ENCODE measurements around the gene CPN2.
A peak's percentile ranks its signal among the peaks of the same experiment; 100 is the strongest.

CPN2 gene, protein sequence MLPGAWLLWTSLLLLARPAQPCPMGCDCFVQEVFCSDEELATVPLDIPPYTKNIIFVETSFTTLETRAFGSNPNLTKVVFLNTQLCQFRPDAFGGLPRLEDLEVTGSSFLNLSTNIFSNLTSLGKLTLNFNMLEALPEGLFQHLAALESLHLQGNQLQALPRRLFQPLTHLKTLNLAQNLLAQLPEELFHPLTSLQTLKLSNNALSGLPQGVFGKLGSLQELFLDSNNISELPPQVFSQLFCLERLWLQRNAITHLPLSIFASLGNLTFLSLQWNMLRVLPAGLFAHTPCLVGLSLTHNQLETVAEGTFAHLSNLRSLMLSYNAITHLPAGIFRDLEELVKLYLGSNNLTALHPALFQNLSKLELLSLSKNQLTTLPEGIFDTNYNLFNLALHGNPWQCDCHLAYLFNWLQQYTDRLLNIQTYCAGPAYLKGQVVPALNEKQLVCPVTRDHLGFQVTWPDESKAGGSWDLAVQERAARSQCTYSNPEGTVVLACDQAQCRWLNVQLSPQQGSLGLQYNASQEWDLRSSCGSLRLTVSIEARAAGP

DNA sequence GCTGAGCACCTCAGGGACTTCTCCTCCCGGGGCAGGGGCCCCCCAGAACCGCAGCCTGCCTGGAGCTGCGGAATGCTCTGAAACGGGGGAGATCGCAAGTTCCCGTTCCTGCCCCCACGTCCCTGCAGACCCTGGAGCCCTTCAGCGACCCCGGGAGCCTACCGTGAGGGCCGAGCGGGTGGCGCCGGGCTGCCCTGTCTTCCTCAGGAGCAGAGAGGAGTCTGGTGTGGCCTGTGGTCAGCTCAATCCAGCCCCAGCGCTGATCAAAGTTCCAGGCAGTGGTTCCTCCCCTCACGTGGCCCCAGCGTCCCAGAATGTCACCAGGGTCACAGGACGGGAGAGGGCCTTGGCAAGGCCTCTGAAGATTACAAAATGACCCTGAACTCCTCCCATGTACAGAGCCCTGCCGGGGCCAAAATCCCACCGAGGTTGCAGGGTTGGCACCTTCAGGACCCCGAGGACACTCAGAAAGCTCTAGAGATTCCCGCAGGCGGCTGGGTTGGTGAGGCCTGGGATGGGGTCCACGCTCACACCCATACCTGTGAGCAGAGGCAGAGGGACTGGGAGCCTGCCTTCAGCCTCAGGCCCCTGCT lies at the start of gene CPN2:
TSS of gene CPN2 (minus strand) at position 249 of the 593 bp plus-strand sequence. CDS start 8,626 bp downstream, outside the sequence.
- ATAC-seq, result no peak
- no peak within 1 kb of the TSS for H3K27ac Mint-ChIP-seq
- H3K9me3 Mint-ChIP-seq, result no peaks in the 10 kb centered on the region
- no peaks in the 10 kb centered on the region for H3K36me3 Mint-ChIP-seq
- H3K4me1 Mint-ChIP-seq, result no peaks in the 10 kb centered on the region
- no peak within 1 kb of the TSS for H3K4me3 Mint-ChIP-seq
- peaks cover 7% of the 10 kb centered on the region for H3K27me3 Mint-ChIP-seq

DNA sequence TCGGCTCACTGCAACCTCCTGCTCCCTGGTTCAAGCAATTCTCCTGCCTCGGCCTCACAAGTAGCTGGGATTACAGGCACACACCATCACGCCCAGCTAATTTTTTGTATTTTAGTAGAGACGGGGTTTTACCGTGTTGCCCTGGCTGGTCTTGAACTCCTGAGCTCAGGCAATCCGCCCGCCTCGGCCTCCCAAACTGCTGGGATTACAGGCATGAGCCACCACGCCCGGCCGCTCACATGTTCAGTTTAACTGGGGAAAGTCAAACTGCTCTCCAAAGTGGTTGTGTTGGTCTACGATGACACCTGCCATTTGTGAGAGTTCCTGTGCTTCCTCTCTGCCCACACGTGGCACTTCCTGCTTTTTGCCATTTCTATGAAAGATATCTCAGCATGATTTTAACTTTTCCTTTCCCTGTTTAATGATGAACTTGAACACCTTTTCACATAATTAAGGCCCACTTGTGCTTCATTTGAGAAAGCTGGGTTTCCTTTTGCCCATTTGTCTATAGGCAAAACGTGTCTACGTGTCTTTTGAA lies 48.8 kb upstream of the CPN2 start:
- H3K27me3 Mint-ChIP-seq, result peaks cover 50% of the 10 kb centered on the region
- no peak overlapping the region for H3K4me3 Mint-ChIP-seq
- no peak overlapping the region for H3K27ac Mint-ChIP-seq
- H3K4me1 Mint-ChIP-seq, result peaks cover 41% of the 10 kb centered on the region
- no peak for ATAC-seq
- peaks cover 2% of the 10 kb centered on the region for H3K9me3 Mint-ChIP-seq
- H3K36me3 Mint-ChIP-seq, result peaks cover 6% of the 10 kb centered on the region

DNA sequence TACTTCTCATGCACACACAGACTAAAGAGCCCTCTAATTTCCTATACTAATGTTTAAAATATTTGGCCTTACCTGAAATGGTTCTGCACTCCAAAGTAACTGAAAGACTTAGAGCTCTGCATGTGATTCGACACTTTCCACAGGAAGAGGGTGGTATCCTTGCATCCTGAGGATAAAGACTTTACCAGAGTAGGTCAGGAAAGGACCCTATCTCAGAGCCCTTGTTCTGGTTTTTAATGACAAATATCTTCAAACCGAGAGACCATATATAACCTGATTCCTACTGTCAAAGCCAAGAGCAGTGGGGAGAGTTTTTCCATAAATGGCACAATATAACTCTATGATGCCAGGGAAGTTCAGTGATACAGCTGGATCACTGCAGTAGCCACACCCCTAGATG lies 48.0 kb upstream of the CPN2 start, which contains the start of gene GP5:
TSS of gene GP5 (minus strand) at position 101 of the 400 bp plus-strand sequence. CDS start 984 bp downstream, outside the sequence.
- no peak for ATAC-seq
- Mint-ChIP-seq H3K9me3 (peaks cover 2% of the 10 kb centered on the region), H3K27me3 (peaks cover 56% of the 10 kb centered on the region), H3K36me3 (no peaks in the 10 kb centered on the region), H3K4me3 (peak within 1 kb of the TSS; percentile 66), H3K4me1 (peaks cover 41% of the 10 kb centered on the region), H3K27ac (no peak within 1 kb of the TSS)

DNA sequence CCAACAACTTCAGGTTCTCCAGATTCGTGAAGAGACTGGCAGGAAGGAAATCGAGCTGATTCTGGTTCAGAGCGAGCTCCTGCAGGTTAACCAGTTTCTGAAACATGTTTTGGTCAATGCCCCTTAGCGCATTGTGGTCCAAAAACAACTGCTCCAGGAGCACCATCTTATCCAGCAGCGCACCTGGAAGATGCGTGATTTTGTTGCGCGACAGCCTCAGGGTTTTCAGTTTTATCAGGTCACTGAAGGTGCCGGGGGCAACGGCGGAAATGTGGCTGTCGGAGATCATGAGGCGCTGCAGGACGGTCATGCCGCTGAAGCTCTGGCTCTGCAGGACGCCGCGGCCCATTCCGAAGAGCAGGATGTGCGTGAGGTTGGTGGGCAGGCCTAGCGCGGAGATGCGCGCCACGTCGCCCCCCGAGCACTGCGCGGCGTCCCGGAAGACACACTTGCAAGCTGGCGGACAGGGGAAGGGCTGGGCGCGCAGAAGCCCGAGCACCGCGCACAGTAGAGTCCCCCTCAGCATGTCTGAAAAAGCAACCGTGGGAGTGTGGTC lies 46.7 kb upstream of the CPN2 start:
- peak overlapping the region; percentile 66 for H3K4me3 Mint-ChIP-seq
- H3K4me1 Mint-ChIP-seq, result peaks cover 41% of the 10 kb centered on the region
- peaks cover 56% of the 10 kb centered on the region for H3K27me3 Mint-ChIP-seq
- ATAC-seq, result peak; percentile 17
- H3K27ac Mint-ChIP-seq, result no peak overlapping the region
- peaks cover 2% of the 10 kb centered on the region for H3K9me3 Mint-ChIP-seq
- no peaks in the 10 kb centered on the region for H3K36me3 Mint-ChIP-seq

DNA sequence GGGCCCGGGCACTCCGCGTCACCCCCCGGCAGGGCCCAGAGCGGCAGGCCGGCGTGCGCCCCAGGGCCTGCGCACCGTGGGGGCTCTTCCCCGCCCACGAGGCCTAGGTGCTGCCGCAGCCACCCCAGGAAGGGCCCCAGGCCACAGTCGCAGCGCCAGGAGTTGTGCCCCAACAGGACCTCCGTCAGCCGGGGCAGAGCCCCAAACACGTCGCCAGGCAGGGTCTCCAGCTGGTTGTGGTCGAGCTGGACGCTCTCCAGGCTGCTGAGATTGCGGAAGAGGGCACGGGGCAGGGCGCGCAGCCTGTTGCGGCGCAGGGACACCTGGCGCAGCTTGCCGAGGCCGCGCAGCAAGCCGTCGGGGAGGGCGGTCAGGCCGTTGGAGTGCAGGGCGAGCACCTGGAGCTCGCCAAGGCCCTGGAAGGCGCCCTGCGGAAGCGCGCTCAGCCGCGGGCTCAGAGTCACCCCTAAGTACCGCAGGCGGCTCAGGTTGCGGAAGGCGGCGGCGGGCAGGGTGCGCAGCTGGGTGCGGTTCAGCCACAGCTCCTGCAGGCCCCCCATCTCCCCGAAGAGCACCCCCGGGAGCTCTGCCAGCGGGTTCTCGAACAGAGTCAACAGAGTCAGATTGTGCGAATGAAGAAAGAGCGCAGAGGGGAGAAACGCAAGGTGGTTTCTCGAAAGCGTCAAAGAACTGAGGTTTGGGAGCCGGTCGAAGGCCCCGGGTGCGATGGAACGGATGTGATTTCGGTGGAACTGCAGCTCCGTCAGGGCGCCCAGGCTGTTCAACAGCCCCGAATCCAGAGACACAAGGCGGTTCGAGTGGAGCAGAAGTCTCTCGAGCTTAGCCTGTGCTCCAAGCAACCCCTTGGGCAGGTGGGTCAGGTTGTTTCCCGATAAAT lies 46.0 kb upstream of the CPN2 start:
- H3K4me1 Mint-ChIP-seq, result peaks cover 41% of the 10 kb centered on the region
- H3K27ac Mint-ChIP-seq, result no peak overlapping the region
- H3K4me3 Mint-ChIP-seq, result peak overlapping the region; percentile 66
- peak; percentile 53 for ATAC-seq
- no peaks in the 10 kb centered on the region for H3K36me3 Mint-ChIP-seq
- peaks cover 56% of the 10 kb centered on the region for H3K27me3 Mint-ChIP-seq
- peaks cover 2% of the 10 kb centered on the region for H3K9me3 Mint-ChIP-seq

DNA sequence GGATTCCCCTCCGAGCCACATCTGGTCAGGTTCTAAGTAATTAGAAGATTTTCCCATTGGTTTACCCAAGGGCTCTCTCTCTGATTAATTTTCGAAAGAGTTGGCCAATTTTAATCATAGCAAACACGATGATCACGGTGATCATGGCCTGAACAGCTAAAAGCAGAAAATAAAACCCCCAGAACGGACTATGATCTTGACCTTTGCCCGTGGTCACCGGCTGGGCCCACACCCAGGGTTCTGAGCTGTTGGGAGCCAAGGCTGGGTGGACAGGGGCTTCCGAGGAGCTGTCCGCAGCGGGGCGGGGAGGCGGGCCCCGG lies 45.4 kb upstream of the CPN2 start:
- H3K36me3 Mint-ChIP-seq, result no peaks in the 10 kb centered on the region
- H3K27me3 Mint-ChIP-seq, result peaks cover 56% of the 10 kb centered on the region
- peak overlapping the region; percentile 60 for H3K4me3 Mint-ChIP-seq
- peaks cover 41% of the 10 kb centered on the region for H3K4me1 Mint-ChIP-seq
- H3K9me3 Mint-ChIP-seq, result peaks cover 2% of the 10 kb centered on the region
- ATAC-seq, result no peak
- H3K27ac Mint-ChIP-seq, result no peak overlapping the region

DNA sequence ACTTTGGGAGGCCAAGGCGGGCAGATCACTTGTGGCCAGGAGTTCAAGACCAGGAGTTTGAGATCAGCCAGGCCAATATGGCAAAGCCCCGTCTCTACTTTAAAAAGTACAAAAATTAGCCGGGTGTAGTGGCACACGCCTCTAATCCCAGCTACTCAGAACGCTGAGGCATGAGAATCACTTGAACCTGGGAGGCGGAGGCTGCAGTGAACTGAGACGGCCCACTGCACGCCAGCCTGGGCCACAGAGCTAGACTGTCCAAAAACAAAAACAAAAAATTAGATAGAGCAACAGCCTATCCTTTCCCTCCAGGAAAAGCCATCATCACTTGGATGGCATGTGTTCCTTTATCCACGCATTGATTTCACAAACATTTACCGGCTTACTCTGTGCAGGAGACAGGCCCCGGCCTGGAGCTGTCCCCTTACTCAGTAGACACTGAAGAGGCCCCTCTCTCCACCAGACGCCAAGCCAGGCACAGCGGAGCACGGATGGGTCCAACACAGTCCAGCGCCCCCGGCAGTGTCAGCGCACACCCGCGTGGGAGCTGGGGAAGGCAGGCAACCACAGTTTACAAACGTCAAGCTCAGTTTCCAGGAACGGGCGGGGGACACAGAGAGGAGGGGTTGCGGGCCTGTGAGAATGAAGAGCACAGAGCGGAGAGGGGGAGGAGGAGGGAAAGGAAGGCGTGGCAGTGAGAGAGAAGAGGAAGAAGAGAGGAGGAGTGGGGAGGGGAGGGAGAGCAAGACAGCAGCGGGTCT lies 44.8 kb upstream of the CPN2 start:
- Mint-ChIP-seq H3K9me3 (peaks cover 4% of the 10 kb centered on the region), H3K36me3 (no peaks in the 10 kb centered on the region), H3K27ac (no peak overlapping the region), H3K27me3 (peaks cover 57% of the 10 kb centered on the region), H3K4me1 (peaks cover 41% of the 10 kb centered on the region), H3K4me3 (peak overlapping the region; percentile 60)
- ATAC-seq, result peak; percentile 46

DNA sequence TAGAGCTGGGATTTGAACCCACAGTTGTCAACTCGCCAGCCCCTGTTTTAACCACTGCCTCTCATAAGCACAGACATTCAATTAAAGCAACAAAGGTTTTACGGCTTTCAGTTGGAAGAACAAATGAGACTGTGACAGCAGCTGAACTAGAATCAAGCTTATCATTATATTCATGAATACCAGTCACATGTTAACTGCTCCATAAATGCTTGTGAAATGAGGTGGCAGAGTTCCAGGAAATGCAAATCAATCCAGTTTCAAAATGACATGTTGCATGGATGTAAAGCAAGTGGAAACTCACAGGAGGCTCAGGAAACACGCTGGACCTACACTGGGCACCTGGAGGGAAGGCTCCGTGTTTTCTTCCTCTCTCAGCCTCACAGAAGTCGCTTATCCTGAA lies 44.1 kb upstream of the CPN2 start:
- peaks cover 40% of the 10 kb centered on the region for H3K4me1 Mint-ChIP-seq
- H3K4me3 Mint-ChIP-seq, result no peak overlapping the region
- H3K27me3 Mint-ChIP-seq, result peaks cover 62% of the 10 kb centered on the region
- H3K9me3 Mint-ChIP-seq, result peaks cover 10% of the 10 kb centered on the region
- no peak for ATAC-seq
- H3K27ac Mint-ChIP-seq, result no peak overlapping the region
- H3K36me3 Mint-ChIP-seq, result no peaks in the 10 kb centered on the region

DNA sequence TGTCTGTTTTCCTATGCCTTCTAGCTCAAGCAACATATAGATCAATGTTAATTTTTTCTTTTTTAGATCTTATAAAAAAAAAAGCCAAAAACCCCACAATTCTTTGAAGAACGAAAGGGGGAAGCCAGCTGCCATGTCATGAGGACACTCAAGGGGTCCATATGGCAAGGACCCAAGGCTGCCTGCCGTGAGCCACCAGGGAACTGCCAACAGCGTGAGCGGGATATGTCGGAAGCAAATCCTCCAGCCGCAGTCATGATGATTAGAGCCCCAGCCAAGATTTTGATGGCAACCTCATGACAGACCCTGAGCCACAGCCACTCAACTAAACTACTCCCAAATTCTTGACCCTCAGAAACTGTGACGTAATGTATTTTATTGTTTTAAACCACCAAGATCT lies 41.4 kb upstream of the CPN2 start:
- H3K4me3 Mint-ChIP-seq, result no peak overlapping the region
- no peak overlapping the region for H3K27ac Mint-ChIP-seq
- peaks cover 41% of the 10 kb centered on the region for H3K27me3 Mint-ChIP-seq
- H3K36me3 Mint-ChIP-seq, result no peaks in the 10 kb centered on the region
- peaks cover 22% of the 10 kb centered on the region for H3K4me1 Mint-ChIP-seq
- peaks cover 8% of the 10 kb centered on the region for H3K9me3 Mint-ChIP-seq
- ATAC-seq, result no peak

DNA sequence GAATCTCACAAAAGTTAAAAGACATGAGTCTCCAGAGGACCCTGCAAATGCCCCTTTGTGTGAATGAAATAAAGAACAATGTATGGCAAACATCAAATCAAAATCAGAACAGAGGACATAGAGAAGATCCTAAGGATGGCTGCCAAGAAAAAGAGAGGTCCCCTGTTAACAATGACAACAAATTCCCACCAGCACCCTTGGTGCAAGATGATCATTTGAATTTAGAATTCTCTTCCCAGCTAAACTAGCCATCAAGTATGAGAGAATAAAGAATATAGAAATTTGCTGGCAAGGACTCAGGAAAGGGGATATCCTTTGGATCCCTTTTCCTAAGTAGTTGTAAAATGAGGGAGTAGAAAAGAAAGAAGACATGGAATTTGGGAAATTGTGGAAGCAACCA lies 39.7 kb upstream of the CPN2 start:
- no peak overlapping the region for H3K4me3 Mint-ChIP-seq
- H3K27me3 Mint-ChIP-seq, result peaks cover 25% of the 10 kb centered on the region
- H3K9me3 Mint-ChIP-seq, result peaks cover 8% of the 10 kb centered on the region
- H3K4me1 Mint-ChIP-seq, result peaks cover 6% of the 10 kb centered on the region
- no peak overlapping the region for H3K27ac Mint-ChIP-seq
- H3K36me3 Mint-ChIP-seq, result no peaks in the 10 kb centered on the region
- no peak for ATAC-seq

DNA sequence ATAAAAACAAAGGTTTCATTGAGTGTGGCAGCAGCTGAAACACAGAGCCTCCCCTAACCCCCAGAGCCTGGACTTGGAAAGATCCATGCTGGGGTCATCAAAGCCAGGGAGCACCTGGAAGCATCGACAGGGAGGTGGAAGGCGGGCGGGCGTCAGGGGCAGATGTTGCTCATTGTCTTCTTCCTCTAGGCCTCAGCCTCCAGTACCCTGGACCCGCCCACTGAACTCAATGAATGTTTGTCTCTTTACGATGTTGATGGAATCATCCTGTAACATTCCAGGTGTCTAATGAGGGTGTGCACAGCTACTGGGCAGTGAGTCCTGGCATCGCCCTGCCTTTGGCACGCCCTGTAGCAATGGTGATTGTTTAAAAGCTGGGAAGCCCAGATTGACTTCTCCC lies 38.1 kb upstream of the CPN2 start:
- no peak overlapping the region for H3K4me3 Mint-ChIP-seq
- peaks cover 20% of the 10 kb centered on the region for H3K27me3 Mint-ChIP-seq
- no peaks in the 10 kb centered on the region for H3K4me1 Mint-ChIP-seq
- H3K27ac Mint-ChIP-seq, result no peak overlapping the region
- H3K36me3 Mint-ChIP-seq, result no peaks in the 10 kb centered on the region
- ATAC-seq, result no peak
- peaks cover 8% of the 10 kb centered on the region for H3K9me3 Mint-ChIP-seq

DNA sequence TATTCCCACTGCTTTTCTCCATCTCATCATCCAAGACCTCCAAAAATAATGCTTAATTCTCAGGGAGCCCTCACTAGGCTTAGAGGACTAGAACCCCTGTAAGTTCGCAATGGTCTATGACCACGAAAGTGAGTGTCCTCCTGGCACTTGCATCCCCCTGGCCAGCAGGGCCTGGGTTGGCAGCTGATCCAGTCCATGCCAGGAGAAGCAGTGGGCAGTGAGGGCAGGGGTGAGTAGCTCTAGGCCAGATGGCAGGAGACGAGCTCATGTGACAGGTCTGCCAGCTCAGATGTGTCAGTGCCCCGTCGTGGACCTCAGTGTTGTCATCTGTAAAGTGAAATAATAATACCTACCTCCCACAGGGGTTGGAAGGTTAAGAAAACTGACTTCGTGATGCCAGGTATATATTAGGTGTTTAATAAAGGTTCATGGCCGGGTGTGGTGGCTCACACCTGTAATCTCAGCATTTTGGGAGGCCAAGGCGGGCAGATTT lies 36.8 kb upstream of the CPN2 start:
- ATAC-seq, result no peak
- Mint-ChIP-seq H3K27me3 (peaks cover 31% of the 10 kb centered on the region), H3K4me1 (no peaks in the 10 kb centered on the region), H3K27ac (no peak overlapping the region), H3K4me3 (no peak overlapping the region), H3K9me3 (peaks cover 8% of the 10 kb centered on the region), H3K36me3 (no peaks in the 10 kb centered on the region)

DNA sequence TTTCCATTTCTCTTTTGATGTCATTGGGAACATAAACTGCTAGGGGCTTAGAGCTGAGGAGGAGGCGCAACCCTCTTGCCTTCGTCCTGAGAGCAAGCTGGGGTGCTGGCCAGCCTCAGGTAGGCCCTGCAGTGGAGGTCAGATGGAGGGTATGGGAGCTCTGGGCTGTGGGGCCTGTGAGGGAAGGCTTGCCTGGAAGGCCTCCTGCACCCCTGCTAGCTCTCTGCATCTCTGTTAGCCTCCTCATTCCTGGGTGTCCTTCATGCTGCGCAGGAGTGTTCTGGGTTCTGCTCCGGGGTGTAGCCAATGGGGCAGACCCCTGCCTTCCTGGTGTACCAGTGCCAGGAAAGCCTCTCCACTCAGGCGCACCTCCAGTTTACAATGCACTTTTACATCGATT lies 36.1 kb upstream of the CPN2 start:
- H3K4me3 Mint-ChIP-seq, result no peak overlapping the region
- H3K27me3 Mint-ChIP-seq, result peaks cover 31% of the 10 kb centered on the region
- no peaks in the 10 kb centered on the region for H3K36me3 Mint-ChIP-seq
- peaks cover 8% of the 10 kb centered on the region for H3K9me3 Mint-ChIP-seq
- no peak for ATAC-seq
- no peaks in the 10 kb centered on the region for H3K4me1 Mint-ChIP-seq
- H3K27ac Mint-ChIP-seq, result no peak overlapping the region

DNA sequence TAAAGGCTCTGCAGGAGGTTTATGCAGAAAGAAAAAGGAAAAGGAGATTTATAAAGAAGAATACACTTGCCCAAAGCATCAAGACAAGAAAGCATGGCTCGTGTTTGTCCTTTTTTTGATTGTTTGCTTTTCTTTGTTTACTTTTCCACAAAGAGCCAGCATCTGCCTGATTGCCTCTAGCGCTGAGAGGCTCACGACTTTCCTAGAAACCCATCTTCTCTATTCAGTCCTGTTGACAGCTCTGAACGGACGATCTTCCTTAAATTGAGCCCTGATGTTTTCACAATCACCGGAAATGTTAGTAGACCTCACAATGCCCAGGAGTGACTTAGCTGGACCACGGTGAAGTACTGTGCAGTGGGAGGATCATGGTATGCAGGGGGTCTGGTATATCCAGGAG lies 35.5 kb upstream of the CPN2 start:
- Mint-ChIP-seq H3K36me3 (no peaks in the 10 kb centered on the region), H3K4me3 (no peak overlapping the region)

More for the DNA sequence above, 35.5 kb upstream of the CPN2 start:
- H3K27ac Mint-ChIP-seq, result no peak overlapping the region
- no peaks in the 10 kb centered on the region for H3K4me1 Mint-ChIP-seq
- peaks cover 8% of the 10 kb centered on the region for H3K9me3 Mint-ChIP-seq
- ATAC-seq, result no peak
- peaks cover 32% of the 10 kb centered on the region for H3K27me3 Mint-ChIP-seq
